ENCODE data around the gene MTOR.

The MTOR gene

DNA sequence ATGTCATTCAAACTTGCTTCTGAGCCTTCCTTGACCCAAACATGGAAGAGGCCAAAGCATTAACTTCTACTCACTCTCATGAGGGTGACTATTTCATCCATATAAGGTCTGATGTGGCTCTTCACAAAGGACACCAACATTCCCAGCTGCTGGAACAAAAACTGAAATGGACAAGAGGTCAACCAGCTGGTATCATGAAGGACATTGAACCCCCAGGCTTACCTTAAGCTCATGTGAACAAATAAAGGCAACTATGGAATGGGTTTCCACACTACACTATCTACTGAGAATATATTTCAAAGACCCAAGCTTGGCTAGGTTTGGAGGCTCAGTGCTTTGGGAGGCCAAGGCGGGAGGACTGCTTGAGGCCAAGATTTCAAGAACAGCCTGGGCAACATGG lies 46.3 kb downstream of the MTOR start:
- no peak for DNase-seq (ENCODE audit: low read depth in 2 of 2)

DNA sequence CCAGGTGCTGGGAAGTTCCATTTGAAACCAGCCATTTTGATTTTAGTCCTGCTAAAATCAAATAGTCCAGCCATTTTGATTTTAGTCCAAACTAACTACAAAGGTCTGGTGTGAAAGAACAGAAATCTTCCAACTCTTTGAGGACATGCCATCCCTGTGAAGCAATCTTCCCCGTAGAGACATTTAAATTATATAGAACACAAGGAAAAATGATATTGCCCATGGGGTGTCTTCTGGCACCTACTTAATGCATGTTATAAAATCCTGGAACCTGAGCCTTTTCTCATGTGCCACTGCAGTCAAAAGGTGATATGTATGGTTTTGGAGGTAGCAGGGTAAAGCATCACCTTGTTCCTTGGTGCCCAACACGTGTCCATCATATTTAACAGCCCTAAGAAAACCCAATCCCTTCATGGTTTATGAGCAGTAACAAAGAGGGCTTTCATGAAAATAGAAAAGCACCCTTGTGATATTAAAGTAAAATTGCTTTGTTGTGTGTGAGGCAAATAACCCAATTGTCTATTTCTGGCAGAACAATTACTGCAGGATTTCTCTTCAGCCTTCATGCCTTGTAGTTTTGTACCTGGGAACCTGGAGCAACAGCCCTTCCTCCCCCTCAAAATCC lies 46.9 kb downstream of the MTOR start:
- DNase-seq (ENCODE audit: low read depth in 2 of 2): no peak

DNA sequence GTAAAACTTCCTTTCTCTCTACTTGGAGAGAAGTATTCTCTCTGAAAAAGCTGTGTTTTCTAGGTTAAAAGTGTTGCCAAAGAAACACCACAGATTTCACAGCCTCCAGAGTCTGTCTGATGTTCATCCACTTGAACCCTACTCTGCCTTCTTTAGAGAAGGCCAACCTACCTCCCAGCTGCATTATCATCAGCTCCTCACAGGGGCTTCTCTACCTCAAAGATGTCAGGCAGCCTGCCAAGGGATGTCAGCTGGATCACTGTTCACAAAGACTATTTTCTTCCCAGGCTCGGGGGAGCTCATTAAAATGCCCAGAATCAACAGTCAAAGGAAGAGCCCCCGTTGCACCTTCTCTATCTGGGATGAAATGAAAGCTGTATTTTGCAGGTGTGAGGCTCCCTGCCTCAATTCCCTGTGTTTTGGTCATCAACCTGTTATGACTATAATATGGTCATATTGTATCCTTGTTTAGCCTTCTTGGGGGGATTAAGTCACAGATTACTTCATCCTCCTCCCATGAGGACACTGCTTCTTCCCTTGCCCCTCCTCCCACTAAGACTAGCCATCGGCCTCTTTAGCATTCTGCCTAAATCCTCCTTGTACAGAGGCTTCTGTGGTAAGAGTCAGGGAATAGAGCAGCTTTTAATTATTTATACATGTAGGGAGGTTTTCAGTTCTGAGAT lies 47.5 kb downstream of the MTOR start:
- DNase-seq (ENCODE audit: low read depth in 2 of 2): no peak

DNA sequence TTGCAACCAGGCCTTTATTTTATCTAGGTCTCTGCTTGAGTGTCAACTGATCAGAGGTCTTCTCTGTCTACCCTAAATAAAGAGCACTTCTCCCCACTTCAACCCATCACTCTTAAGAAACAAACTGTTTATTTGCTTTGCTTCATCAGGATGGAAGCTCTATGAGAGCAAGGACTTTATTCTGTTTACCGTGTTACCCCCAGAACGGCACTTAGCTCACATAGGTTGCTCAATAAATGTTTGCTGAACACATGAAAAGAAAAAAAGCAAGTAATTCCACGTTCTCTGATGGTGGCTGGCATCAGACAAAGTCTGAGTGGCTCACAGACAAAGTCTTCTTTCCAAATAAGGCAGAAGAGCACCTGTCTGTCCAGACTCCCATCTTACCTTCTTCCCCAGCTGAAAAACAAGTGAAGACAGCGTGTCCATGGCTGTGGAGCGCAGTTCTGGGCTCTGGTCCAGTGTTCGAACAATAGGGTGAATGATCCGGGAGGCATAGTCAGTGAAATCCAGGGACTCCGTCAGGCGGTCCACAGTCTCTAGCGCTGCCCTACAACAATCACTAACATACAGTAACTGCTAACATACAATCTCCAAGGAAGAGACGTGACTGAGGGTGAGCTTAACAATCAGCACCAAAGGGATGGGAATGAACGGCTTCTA lies 50.3 kb downstream of the MTOR start:
- DNase-seq (ENCODE audit: low read depth in 2 of 2): no peak

DNA sequence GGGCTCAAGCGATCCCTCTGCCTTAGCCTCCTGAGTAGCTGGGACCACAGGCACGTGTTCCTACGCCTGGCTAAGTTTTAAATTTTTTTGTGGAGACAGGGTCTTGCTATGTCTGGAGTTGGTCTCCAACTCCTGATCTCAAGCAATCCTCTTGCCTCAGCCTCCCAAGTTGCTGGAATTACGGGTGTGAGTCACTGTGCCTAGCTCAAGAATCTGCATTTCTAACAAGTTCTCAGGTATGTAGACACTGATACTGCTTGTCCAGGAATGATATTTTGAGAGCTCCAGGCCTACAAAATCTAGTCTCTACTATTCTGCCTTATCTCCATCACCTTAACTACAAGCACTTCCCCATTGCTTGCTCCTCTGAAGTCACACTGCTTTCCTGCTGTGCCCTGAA lies 50.9 kb downstream of the MTOR start:
- no peak for DNase-seq (ENCODE audit: low read depth in 2 of 2)

DNA sequence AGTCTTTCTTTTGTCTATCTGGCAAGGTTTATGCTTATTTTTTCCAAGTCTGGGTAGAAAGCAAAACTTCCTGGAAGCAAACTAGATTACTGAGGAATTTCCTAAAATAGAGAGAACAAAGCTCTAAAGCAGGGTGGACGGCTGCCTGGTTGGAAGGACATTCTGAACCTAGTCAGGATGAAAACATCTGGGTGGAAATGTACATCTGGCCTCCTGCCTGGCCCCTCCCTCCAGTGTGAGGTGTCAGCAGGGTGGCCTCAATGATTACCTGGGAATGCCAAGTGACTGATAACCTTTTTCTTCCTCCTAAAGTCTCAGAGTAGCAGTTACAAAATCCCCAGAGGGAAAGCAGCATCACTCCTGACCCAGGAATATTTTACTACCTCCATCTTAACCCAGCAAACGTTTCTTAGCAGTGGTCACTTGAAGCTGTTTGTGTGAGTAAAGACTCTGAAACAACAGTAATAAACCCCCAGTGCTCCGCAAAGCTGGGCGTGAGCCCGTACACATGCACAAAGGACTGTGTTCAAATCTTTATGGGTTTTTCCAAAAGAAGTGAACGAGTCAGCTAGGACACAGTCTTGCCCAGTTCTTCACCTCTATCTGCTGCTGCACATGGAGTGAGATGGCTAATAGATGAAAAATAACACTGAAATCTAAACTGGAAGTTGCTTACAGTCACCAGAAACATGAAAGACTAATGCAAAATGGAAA lies 54.3 kb downstream of the MTOR start:
- no peak for DNase-seq (ENCODE audit: low read depth in 2 of 2)

DNA sequence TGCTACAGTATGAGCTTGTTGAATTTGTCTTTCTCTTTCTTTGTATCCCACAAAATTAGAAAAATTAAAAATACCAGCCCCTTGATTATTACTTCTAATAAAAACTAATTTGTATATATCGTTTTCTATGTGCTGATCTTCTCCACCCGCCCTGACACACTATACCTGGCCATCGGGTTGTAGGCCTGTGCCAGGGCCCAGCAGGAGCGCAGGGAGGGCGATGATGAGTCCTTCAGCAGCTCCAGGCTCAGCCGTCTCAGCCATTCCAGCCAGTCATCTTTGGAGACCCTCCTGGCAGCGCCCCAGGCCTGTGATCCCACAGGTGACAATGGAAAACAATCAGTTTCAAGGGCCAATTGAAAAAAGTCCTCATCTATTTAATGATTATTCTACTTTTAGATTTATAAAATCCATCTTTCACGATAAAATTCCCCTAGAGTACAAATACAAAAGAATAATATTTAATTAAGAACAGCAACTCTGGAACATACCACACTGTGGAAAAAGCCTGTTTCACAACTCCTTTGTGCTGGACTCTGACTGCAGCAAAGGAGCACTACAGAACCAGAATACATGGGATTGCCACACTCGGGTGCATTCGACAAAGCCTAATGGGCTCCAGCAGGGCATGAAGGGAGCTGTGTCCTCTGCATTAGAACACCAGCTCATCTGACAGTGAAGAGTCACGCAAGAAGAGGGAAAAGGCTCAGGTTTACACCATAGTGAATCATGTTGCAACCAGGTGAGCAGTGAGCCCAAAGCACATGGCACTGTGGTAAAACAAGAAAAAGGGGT lies 57.8 kb downstream of the MTOR start:
- DNase-seq (ENCODE audit: low read depth in 2 of 2): no peak

DNA sequence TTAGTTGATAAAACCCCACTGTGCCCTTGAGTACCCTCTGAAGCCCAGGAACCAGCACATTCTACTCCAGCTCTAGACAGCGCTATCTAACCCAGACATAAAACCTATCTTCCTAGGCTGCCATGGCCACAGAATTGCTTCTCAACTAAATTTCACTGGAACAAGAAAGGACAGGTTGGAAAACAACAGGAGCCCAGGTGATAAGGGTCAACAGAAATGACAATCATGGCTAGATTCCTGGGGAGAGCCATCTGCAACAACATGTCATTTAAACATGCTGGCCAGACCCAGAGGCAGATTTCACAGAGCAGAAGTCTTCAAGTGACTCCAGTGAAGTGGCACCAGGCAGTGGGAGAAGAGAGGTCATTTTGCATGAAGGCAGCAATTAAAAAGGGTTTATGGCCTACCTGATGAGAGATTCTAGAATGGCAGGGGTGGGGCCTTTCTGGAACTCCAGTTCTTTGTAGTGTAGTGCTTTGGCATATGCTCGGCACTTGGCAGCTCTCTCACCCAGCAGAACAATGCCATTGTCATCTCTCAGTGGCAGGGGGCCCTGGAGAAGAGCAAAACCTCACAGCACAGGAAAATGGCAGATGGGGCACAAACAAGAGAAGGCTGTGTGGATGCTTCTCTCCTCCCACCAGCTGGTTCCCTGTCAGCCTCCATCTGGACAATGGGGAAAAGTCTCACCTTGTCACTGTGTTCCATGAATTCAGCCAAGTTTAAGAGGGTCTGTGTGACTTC lies 63.3 kb downstream of the MTOR start:
- no peak for DNase-seq (ENCODE audit: low read depth in 2 of 2)

DNA sequence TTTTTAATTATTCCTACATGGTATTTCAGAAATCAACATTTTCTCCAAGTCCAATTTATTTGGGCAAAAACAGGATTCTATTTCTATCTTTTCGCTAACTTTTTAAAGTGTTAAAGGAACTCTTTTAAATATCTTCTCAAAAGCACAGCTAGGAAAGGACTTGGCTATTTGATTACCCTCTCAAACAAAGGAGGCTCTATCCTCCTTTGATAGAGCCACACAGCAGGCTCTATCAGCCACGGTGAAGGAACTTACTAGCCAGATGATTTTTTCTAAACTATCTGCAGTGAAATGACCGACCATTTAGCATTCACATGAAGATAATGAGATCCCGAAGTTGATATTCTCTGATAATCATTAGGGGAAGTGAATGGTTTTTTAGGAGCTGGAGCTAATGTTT lies 64.1 kb downstream of the MTOR start:
- no peak for DNase-seq (ENCODE audit: low read depth in 2 of 2)

DNA sequence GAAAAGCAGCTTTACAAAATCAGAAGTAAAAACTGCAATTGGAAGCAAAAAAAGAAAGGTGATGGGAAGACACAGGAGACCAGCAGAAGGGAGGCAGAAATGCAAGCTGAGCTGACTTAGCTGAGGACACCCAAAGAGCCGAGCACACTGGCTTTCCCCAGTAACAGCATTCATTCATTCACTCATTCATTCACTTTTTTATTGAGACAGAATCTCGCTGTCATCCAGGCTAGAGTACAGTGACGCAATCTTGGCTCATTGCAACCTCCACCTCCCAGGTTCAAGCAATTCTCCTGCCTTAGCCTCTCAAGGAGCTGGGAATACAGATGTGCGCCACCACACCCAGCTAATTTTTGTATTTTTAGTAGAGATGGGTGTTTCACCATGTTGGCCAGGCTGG lies 65.0 kb downstream of the MTOR start:
- DNase-seq (ENCODE audit: low read depth in 2 of 2): no peak

DNA sequence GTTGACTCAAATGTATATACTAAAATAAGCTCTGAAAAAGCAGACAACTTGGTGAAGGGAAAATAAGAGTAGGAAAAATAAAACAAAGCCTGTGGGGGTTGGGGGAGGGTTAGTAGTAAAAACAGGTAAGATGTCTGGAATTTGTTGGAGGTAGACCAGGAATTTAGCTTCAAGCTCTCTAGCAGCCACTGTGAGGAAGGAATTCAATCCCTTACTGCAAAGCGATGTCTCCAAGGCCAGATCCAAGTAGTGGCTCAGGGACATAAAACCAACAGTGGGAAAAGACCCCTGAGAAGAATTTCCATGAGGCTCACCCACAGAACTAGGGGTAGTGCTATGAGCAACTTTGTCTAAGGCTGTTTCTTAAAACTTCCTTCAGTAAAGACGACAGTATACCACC lies 65.4 kb downstream of the MTOR start:
- no peak for DNase-seq (ENCODE audit: low read depth in 2 of 2)

DNA sequence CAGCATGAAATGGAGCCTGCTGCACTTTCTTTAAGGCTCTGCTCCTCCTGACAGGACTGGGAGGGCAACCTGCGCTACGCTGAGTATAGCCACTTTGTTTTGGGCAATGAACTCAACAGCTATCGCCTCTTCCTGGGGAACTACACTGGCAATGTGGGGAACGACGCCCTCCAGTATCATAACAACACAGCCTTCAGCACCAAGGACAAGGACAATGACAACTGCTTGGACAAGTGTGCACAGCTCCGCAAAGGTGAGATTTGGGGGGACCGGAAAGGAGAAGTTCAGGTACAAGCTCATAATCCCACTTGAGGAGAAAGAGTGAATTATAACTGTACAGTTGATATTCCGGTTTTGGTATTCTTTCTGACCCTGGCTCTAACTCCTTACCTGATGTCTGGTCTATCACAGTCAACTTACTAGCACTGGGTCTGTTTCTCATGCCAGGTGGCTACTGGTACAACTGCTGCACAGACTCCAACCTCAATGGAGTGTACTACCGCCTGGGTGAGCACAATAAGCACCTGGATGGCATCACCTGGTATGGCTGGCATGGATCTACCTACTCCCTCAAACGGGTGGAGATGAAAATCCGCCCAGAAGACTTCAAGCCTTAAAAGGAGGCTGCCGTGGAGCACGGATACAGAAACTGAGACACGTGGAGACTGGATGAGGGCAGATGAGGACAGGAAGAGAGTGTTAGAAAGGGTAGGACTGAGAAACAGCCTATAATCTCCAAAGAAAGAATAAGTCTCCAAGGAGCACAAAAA lies 67.8 kb downstream of the MTOR start:
- DNase-seq (ENCODE audit: low read depth in 2 of 2): no peak

DNA sequence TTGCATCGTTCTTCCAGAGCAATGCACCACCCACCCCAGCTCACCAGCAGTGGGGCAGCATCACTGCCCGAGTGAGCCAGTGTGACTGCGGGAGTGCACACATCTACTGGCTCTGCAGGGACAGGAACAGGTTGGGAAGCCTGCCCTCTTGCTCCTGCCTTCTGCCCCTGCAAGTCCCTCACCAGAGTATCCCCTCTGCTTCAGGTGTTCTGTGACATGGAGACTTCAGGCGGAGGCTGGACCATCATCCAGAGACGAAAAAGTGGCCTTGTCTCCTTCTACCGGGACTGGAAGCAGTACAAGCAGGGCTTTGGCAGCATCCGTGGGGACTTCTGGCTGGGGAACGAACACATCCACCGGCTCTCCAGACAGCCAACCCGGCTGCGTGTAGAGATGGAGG lies 69.0 kb downstream of the MTOR start:
- no peak for DNase-seq (ENCODE audit: low read depth in 2 of 2)

DNA sequence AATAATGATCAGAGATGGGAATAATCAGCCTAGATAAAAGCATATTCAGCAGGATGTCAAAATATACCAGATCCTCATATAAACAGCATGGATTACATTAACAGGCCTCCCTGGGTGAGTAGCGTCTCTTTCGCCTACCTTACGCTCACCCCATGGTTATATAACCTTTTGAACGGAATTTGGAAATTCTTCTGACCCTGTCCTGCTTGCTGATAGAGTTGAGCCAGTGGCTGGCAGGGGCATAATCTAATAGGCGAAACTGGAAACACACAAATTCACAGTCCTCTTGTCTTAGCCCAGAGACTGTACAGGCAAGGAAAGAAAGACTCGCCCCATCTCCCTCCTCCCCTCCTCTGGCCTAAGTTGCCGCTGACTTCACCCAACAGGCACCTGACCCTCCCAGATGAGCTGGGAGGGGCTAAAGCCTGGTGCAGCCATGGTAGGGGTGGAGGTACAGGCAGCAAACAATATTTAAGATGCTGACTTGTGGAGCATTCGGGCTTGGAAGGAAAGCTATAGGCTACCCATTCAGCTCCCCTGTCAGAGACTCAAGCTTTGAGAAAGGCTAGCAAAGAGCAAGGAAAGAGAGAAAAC lies 73.4 kb downstream of the MTOR start, which contains the start of gene ANGPTL7:
Gene ANGPTL7 (plus strand): TSS at position 498 of the 594 bp plus-strand sequence. CDS start 225 bp downstream, outside the sequence.
- no peak for DNase-seq (ENCODE audit: low read depth in 2 of 2)

DNA sequence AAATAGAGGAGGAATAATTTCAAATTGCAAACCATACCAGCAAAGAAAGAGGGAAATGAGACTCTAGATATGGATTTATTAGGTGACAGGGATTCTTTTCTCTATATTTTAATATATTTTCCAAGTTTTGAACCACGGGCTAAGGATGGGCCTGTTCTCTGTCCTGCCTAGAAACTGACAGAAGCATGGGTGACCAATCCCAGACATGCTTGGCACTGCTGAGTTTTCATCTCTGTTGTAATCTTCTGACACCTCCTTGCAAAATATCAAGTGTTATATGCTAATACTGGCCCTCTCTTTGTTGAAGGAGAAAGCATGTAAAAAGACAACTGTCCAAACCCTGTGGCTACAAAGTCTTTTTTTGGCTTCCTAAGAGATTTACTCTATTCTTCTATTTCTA lies 74.0 kb downstream of the MTOR start:
- no peak for DNase-seq (ENCODE audit: low read depth in 2 of 2)

DNA sequence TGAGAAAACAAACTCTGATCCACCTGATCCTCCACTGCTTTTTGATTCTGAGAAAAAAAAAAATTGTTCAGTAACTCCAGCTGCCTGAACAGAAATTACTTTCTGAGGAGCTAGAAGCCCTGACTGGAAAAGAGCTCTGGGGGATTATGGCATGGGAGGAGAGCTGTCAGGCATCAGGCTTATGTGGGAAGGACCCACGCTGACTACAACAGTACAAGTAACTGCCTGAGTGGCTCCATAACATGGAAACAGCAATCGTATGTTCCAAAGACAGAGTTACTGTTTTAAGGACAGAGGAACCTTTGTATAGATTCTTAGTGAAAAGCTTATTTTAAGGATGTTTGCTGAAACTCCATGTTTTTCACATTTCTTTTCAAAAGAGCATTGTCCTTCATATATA lies 74.4 kb downstream of the MTOR start:
- no peak for DNase-seq (ENCODE audit: low read depth in 2 of 2)

DNA sequence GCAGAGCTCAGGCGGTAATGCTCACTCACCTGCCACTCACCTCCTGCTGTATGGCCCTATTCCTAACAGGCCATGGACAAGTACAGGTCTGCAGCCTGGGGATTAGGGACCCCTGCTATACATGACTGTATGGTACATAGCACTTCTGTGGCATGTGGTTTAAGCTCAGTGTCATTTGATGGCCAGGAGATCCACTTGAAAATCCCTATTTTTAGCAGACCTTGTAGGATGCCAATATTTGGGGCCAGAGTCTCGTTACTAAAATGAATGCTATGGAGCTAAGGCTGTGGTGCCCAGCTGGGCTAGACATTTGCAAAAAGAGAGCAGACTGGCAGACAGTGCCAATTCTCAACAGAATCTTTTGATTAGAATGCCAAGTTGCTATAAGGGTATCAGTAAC lies 74.9 kb downstream of the MTOR start:
- DNase-seq (ENCODE audit: low read depth in 2 of 2): no peak

DNA sequence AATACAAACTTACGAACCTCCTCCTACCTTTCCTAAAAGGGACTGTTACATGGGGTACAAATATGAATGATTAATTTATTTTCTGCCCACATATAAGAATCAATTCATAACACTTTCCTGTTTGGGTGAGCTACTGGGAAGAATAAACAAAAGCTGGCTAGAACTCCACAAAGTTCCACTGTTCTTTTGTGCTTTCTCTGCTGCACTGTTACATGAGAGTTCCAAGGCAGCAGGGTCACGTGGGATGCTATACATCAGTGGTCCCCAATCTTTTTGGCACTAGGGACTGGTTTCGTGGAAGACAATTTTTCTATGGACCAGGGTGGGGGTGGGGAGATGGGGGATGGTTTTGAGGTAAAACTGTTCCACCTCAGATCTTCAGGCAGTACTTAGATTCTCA lies 75.4 kb downstream of the MTOR start:
- DNase-seq (ENCODE audit: low read depth in 2 of 2): no peak

DNA sequence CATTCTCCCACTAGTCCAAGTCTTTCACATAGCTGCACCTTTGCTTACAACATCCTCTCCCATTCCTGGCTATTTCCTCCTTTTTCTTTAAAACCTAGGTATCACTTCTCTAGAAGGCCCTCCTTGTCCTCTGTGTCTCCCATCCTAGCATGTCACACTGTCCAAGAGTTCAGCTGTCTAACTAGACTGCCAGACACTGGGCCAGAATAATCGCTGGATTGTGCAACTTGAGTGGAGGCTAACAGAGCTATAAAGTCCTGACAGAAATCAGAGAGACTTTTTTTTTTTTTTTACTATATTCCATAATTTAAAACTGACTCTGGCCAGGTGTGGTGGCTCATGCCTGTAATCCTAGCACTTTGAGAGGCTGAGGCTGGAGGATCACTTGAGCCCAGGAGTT lies 77.4 kb downstream of the MTOR start:
- no peak for DNase-seq (ENCODE audit: low read depth in 2 of 2)

DNA sequence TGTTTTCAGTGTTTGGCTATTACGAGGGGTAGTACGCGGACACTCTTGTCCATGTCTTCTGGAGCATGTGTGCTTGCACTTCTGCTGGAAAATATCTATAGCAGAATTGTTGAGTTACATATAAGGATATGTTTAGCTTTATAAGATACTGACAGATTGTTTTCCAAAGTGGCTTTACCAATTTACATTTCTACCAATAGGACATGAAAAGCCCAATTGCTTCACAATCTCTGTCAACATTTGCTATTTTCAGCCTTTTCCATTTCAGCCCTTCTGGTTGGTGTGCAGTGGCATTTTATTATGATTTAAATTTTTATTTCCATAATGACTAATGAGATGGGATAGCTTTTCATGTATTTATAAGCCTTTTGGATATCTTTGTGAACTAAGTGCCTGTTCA lies 79.5 kb downstream of the MTOR start:
- no peak for DNase-seq (ENCODE audit: low read depth in 2 of 2)
